ENCODE data around the gene COL11A2.
"Not testable (repeated sequence)": the region's sequence is repeated elsewhere in the genome, so short reads cannot be mapped to it uniquely, and the experiment has no call there.

COL11A2 gene

GRCh38 chr6:33150560-33150959 lies 41.7 kb downstream of the COL11A2 start:
- not testable (repeated sequence) for DNase-seq

- DNase-seq = peak; percentile 18 to 74
Observed at GRCh38 chr6:33147807-33148666, 44.2 kb downstream of the COL11A2 start.

DNA sequence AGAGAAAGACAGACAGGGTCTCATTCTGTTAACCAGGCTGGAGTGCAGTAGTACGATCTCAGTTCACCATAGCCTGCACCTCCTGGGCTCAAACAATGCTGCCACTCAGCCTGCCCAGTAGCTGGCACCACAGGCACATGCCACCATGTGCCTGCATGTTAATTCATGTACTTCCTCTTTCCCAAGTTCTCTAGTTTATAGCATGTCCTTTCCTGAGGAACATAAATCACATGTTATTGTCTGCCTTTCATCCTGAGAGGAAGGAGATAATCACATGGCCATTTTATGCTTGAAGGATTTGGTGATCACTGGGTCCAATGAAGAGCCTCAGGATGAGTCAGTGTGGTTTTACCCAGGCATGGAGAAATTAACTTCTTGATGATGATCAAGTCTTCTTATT lies 47.9 kb downstream of the COL11A2 start:
- DNase-seq = peak; percentile 79 to 94

GRCh38 chr6:33143113-33143770 lies 49.0 kb downstream of the COL11A2 start:
- DNase-seq = peak; percentile 88 to 91

DNA sequence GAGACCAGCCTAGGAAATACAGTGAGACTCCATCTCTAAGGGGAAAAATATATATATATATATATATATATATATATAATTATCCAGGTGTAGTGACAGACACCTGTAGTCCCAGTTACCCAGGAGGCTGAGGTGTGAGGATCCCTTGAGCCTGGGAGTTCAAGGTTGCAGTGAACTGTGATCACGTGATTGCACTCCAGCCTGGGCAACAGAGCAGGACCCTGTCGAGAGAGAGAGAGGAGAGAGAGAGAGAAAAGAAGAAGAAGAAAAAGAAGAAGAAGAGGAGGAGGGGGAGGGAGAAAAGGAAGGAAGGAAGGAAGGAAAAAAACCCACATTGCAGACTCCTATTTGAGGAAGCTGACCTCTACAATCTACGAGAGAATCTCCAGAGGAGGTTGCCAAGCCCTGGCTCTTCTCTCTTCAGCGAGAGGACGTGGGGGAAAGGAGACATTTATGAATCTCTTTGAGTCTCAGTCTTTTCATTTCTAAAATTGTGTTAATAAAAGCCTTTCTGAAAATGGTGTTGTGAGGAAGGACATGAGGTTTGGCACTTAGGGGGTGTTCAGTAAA lies 49.7 kb downstream of the COL11A2 start:
- DNase-seq = peak; percentile 47 to 52

GRCh38 chr6:33140556-33140955 lies 51.7 kb downstream of the COL11A2 start:
- peak in 1 of 2 donors; percentile 44 for DNase-seq

- DNase-seq = no peak
Observed at GRCh38 chr6:33139596-33140206, 52.6 kb downstream of the COL11A2 start.

- DNase-seq = peak in 1 of 2 donors; percentile 31
Observed at GRCh38 chr6:33136310-33136900, 55.9 kb downstream of the COL11A2 start.

DNA sequence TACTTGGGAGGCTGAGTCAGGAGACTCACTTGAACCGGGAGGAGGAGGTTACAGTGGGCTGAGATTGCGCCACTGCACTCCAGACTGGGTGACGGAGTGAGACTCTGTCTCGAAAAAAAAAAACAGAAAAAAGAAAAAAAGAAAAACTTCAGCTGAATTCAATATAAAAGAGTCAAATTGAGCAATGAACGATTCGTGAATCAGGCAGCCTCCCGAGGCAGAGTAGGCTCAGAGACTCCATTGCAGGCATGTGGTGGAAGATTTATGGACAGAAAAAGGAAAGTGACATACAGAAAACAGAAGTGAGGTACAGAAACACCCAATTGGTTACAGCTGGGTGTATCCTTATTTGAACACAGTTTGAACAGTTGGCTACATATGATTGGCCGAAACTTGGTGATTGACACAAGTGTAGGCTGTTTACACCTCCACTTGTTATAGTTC lies 60.2 kb downstream of the COL11A2 start:
- DNase-seq = peak; percentile 47 to 65

GRCh38 chr6:33128318-33128717 lies 63.9 kb downstream of the COL11A2 start:
- no peak for DNase-seq

GRCh38 chr6:33126101-33126714 lies 66.1 kb downstream of the COL11A2 start:
- DNase-seq = peak; percentile 48 to 90

DNA sequence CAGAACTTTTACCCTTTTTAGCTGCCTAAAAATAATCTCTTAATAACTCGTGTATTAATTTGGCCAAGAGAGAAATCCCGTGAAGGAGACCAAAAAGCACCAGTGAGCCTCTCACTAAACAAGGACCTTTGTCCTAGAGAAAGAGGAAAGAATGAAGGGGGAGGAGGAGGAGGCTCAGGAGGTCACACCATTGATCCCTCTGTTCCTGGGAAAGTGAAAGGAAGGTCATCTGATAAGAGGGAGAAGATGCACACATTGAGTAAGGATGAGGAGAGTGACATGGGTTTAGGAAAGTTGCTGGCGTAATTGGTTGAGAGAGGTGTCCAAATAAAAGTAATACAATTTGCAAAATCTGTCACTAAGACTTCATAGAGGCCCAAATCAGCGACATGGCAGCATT lies 67.3 kb downstream of the COL11A2 start:
- DNase-seq = no peak

DNA sequence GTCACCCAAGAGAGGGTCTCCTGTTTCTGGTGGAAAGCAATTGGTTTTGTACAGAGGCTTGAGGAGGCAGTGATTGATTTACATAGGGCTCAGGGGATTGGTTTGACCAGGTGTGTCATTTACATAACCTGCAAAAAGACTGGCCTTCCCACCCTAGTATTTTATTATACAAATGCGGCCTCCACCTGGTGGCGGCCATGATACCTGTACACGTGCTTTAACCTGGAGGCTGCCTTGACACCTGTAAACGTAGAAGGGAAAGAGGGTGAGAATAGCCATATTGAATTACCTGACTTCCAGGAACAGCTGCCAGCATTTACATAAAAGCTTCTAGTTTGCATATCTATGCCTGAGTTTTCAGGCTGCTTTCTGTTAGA lies 67.8 kb downstream of the COL11A2 start:
- no peak for DNase-seq

- DNase-seq = peak; percentile 40 to 78
Observed at GRCh38 chr6:33123732-33124524, 68.3 kb downstream of the COL11A2 start.

DNA sequence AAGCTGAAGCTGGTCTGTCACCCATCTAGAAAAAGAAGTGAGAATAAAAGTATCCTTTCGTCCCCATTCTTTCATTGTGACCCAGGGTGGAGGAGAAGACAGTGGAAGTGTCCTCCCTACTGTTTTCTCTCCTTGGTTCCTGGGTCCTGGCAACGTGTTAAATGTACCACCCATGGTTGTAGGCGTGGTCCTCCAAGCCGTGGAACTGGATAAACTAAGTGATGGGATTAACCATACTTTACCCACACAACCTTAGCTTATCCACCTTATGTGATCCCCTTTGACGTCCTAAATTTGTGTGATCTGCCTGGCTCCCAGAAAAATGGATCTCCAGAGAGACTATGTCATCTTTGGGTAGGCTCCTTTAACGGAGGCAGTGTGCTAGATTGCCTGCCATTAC lies 69.1 kb downstream of the COL11A2 start:
- no peak for DNase-seq

DNA sequence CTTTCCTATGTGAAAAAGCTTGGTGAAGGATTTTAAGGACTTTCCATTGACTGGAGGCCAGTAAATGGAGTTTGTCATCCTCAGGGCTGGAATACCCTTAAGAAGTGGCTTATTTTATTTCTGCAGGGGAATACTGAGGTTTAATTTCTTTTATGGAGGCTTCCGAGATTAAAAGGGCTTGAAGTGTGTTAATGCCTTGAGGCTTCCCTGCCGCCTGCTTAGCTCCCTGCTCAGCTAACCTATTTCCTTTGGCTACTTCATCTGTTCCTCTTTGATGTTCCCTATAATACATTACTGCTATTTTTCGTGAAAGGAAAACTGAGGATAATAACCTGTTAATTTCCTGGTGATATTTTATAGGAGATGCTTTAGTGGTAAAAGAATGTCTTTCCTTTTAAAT lies 72.3 kb downstream of the COL11A2 start:
- DNase-seq = no peak

DNA sequence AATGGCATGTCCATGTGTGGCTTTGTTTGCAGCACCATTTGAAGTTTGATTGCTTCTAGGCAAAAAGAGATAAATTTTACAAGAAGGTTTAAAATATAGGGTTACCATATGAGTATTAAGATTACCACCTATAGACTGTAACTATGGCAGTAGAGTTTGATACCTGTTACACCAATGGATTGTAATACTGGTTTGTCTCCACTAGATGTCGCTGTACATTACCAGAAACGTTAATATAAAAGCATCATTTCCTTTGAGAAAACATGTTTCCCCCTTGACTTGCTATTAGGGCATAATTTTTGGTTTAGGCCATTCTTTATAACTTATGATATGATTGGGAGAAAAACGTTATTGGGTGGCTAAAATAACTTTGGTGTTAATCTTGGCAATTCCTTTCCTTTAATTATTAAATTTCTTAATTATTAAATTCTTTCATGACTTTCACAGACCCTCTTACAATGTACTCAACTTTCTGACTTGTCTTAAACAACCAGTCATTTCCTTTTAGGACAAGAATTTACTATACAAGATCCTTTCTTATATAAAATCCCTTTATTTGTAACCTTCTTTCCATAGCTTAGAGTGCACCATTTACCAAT lies 73.6 kb downstream of the COL11A2 start:
- peak; percentile 35 to 87 for DNase-seq

GRCh38 chr6:33117811-33118277 lies 74.4 kb downstream of the COL11A2 start:
- no peak for DNase-seq

- DNase-seq = no peak
Observed at GRCh38 chr6:33116841-33117711, 75.2 kb downstream of the COL11A2 start.

- no peak for DNase-seq
Observed at GRCh38 chr6:33116417-33116816, 75.8 kb downstream of the COL11A2 start.
